Endodermal cell (in vitro differentiated cells): ENCODE measurements around the gene GPM6B. TPM values are rescaled to one million over a fixed set of nuclear protein-coding genes. Genes with fewer than 3 reads are reported as not detected.

Experiments used
- DNase-seq: peaks from one replicate; pipeline ENCODE4 v3.0.0-alpha.2; 2017
- H3K27ac ChIP-seq: 2 replicates; pipeline ENCODE4 v1.5.1; 2013; ENCODE audit warnings: mild to moderate bottlenecking, low read depth, low read length, moderate library complexity
- H3K27me3 ChIP-seq: 2 replicates; pipeline ENCODE4 v1.6.1; 2013; ENCODE audit warnings: mild to moderate bottlenecking, low read length, moderate library complexity; ENCODE audit not compliant: insufficient read depth, control insufficient read depth, poor library complexity, severe bottlenecking
- H3K36me3 ChIP-seq: 2 replicates; pipeline ENCODE4 v1.7.0; 2013; ENCODE audit warnings: mild to moderate bottlenecking, low read length, moderate library complexity; ENCODE audit not compliant: control insufficient read depth, insufficient read depth
- H3K4me1 ChIP-seq: one replicate; pipeline ENCODE4 v1.7.0; 2013; ENCODE audit warnings: low read length; ENCODE audit not compliant: control insufficient read depth, insufficient read depth
- H3K4me3 ChIP-seq: 2 replicates; pipeline ENCODE4 v1.5.1; 2013; ENCODE audit warnings: mild to moderate bottlenecking, low read length, moderate library complexity
- H3K9ac ChIP-seq: 2 replicates; pipeline ENCODE4 v1.6.1; 2013; ENCODE audit warnings: mild to moderate bottlenecking, low read length, moderate library complexity; ENCODE audit not compliant: poor library complexity, severe bottlenecking; ENCODE audit errors: extremely low read depth
- H3K9me3 ChIP-seq: 2 replicates; pipeline ENCODE4 v1.6.1; 2013; ENCODE audit warnings: mild to moderate bottlenecking, low read length, moderate library complexity; ENCODE audit not compliant: control insufficient read depth
- H3K27ac Mint-ChIP-seq: 2 replicates; pipeline ENCODE4 v1.8.0; 2020; ENCODE audit warnings: mixed read lengths
- H3K27me3 Mint-ChIP-seq: 2 replicates; pipeline ENCODE4 v1.8.0; 2021; ENCODE audit warnings: mild to moderate bottlenecking, mixed read lengths; ENCODE audit not compliant: insufficient read depth
- H3K36me3 Mint-ChIP-seq: 2 replicates; pipeline ENCODE4 v1.8.0; 2020; ENCODE audit warnings: low read depth, mixed read lengths
- H3K4me1 Mint-ChIP-seq: 2 replicates; pipeline ENCODE4 v1.8.0; 2020; ENCODE audit warnings: mixed read lengths
- H3K4me3 Mint-ChIP-seq: 2 replicates; pipeline ENCODE4 v1.8.0; 2020; ENCODE audit warnings: mild to moderate bottlenecking, moderate library complexity, mixed read lengths
- H3K9me3 Mint-ChIP-seq: 2 replicates; pipeline ENCODE4 v1.8.0; 2020; ENCODE audit warnings: mild to moderate bottlenecking, mixed read lengths
- CTCF ChIP-seq: fragments of 200-600 bp; sonication (generic); conservative IDR thresholded peaks from 2 replicates; pipeline ENCODE4 v1.5.0; 2021; ENCODE audit warnings: antibody characterized with exemption, mild to moderate bottlenecking
- WGBS, 2 experiments: methylation state at CpG; one replicate each; pipeline versions ENCODE4 v1.1.5 to v1.1.7; 2013; ENCODE audit warnings: missing lambda C conversion rate in 2 of 2, mixed read lengths in 1 of 2; ENCODE audit not compliant: insufficient coverage in 1 of 2, insufficient read length in 1 of 2; 5-methylcytosine and 5-hydroxymethylcytosine counted together
- total RNA-seq, 2 donors: library from RNA; stranded (reverse); fragmentation: NEBNext Ultra II Directional in 1 of 2; extraction: Animal tissue kit (Norgen Biotek cat#: 25700) in 1 of 2; gene quantifications; 2 replicates in 1 of 2; 3 replicates in 1 of 2; pipeline ENCODE4 v1.2.1, GENCODE V29; 2021

GPM6B gene
- total RNA-seq, 2 donors from 2014 or later: 26.2 to 61.1 TPM

- Mint-ChIP-seq H3K4me3 (no peak overlapping the region), H3K4me1 (peaks cover 9% of the 10 kb centered on the region), H3K9me3 (peaks cover 33% of the 10 kb centered on the region), H3K36me3 (peaks cover 42% of the 10 kb centered on the region), H3K27ac (no peak overlapping the region), H3K27me3 (no peaks in the 10 kb centered on the region)
- peaks cover 3% of the 10 kb centered on the region for H3K4me1 ChIP-seq
- no peak overlapping the region for H3K9ac ChIP-seq
- no peaks in the 10 kb centered on the region for H3K27me3 ChIP-seq
- no peak overlapping the region for H3K27ac ChIP-seq
- TF ChIP-seq CTCF: no peak
- 91% methylated on average over 1 of the region's 1 CpG; no CpG with 5 or more reads in 1 of the 2 experiments for WGBS, 2 experiments
- H3K4me3 ChIP-seq: no peak overlapping the region
- DNase-seq: no peak
- no peaks in the 10 kb centered on the region for H3K9me3 ChIP-seq
- H3K36me3 ChIP-seq: peaks cover 72% of the 10 kb centered on the region
Observed at GRCh38 chrX:13755254-13755653, 61.6 kb downstream of the GPM6B start.

GRCh38 chrX:13754765-13755164, 62.1 kb downstream of the GPM6B start:
- Histone ChIP-seq H3K27me3 (no peaks in the 10 kb centered on the region), H3K4me1 (peaks cover 3% of the 10 kb centered on the region), H3K36me3 (peaks cover 70% of the 10 kb centered on the region), H3K9me3 (no peaks in the 10 kb centered on the region), H3K4me3 (no peak overlapping the region), H3K9ac (no peak overlapping the region), H3K27ac (no peak overlapping the region)
- peaks cover 38% of the 10 kb centered on the region for H3K36me3 Mint-ChIP-seq
- H3K9me3 Mint-ChIP-seq: peaks cover 34% of the 10 kb centered on the region
- TF ChIP-seq CTCF: no peak
- H3K4me1 Mint-ChIP-seq: peaks cover 9% of the 10 kb centered on the region
- H3K27me3 Mint-ChIP-seq: no peaks in the 10 kb centered on the region
- WGBS, 2 experiments: 80% methylated on average over 1 of the region's 1 CpG; no CpG with 5 or more reads in 1 of the 2 experiments
- no peak overlapping the region for H3K27ac Mint-ChIP-seq
- no peak overlapping the region for H3K4me3 Mint-ChIP-seq
- DNase-seq: no peak

GRCh38 chrX:13752646-13753045, 64.2 kb downstream of the GPM6B start:
- no peak overlapping the region for H3K9ac ChIP-seq
- Mint-ChIP-seq H3K4me1 (peaks cover 9% of the 10 kb centered on the region), H3K4me3 (no peak overlapping the region), H3K27me3 (no peaks in the 10 kb centered on the region), H3K27ac (no peak overlapping the region), H3K9me3 (peaks cover 36% of the 10 kb centered on the region), H3K36me3 (peaks cover 32% of the 10 kb centered on the region)
- H3K36me3 ChIP-seq: peaks cover 54% of the 10 kb centered on the region
- H3K27ac ChIP-seq: no peak overlapping the region
- no peak overlapping the region for H3K4me3 ChIP-seq
- DNase-seq: no peak
- 83% methylated on average over 3 of the region's 3 CpGs; no CpG with 5 or more reads in 1 of the 2 experiments for WGBS, 2 experiments
- H3K4me1 ChIP-seq: peaks cover 3% of the 10 kb centered on the region
- H3K27me3 ChIP-seq: no peaks in the 10 kb centered on the region
- no peak for TF ChIP-seq CTCF
- no peaks in the 10 kb centered on the region for H3K9me3 ChIP-seq
